NOMO-1 treated with DMSO at 0.1 percent for 48 hours (cell line): Measurements from ENCODE around the gene SLC51A.
"Not testable (repeated sequence)": the region's sequence is repeated elsewhere in the genome, so short reads cannot be mapped to it uniquely, and the experiment has no call there.

ENCODE experiments used
- DNase-seq: peaks from one replicate; lab custom pipeline; 2025; ENCODE audit not compliant: unreplicated experiment; lab: John Stamatoyannopoulos, UW

SLC51A gene

GRCh38 chr3:196216089-196216564 lies at the start of gene SLC51A:
Gene SLC51A (plus strand): TSS chr3:196216534. CDS start chr3:196216713, 179 bp downstream.
- DNase-seq, result no peak

DNA sequence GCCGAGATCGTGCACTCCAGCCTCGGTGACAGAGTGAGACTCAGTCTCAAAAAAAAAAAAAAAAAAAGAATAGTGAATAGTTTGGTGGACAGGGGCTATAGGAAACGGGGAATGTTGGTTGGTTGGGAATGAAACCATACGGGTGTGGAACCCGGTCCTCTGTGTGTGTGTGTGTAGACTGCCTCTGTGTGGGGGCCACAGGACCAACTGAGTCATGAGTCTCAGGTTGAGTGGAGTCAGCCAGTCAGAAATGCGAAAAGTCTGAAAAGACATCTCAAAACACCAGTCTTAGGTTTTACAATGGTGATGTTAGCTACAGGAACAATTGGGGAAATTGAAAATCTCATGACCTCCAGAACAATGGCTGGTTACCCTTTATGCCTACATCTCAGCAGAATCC lies 49.6 kb upstream of the SLC51A start:
- DNase-seq, result no peak

DNA sequence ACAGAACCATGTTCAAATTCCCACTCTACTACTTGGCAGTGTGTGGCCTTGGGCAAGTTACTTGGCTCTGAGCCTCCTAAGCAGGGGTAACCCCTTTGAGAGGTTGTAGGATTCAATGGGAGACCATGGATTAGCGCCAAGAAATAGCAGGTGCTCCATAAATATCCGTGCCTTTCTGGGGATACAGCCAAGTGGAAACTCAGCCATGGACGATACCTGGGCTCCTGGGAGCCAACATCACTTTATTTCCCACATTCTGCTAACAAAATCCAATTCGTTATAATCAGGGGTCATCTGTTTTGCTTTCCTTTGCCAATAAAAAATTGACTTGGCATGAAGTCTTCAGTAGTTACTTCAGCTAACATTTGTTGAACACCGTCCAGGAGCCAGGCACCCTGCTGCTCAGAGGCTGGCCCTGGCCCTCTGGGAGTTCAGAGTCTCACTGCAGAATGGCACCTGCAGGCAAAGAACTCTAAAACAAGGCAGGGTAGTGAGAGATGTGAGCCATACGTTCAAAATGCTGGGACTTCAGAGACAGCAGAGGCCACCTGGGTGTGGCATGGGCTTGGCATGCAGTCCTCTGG lies 47.4 kb upstream of the SLC51A start:
- no peak for DNase-seq

- DNase-seq, result no peak
These were observed 46.5 kb upstream of the SLC51A start for GRCh38 chr3:196169836-196170240.

DNA sequence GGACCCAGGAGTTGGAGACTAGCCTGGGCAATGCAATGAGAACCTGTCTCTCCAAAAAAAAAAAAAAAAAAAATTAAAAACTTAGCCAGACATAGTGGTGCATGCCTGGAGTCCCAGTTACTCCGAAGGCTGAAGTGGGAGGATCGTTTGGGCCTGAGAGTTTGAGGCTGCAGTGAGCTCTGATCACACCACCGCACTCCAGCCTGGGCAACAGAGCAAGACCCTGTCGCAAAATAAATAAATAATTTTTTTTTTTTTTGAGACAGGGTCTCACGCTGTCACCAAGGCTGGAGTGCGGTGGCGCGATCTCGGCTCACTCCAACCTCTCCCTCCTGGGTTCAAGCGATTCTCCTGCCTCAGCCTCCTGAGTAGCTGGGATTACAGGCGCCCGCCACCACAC lies 46.0 kb upstream of the SLC51A start:
- not testable (repeated sequence) for DNase-seq

DNA sequence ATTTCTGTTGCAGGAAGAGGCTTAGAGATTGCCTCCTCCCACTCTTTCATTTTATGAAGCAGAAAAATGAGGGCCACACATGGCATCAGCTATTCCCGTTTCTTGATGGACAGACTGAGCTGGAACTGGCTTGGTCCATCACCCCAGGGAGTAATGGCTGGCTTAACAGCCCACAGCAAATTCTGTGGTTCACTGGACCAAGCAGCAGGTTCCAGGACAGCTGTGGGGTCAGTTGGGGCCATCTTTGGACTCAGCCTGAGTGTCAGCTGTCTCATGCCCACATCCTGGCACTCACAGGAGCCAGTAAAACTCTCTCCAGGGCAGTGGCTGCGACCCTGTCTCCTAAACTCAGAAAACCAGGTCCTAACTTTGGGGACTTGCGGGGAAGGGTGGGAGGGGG lies 41.7 kb upstream of the SLC51A start:
- no peak for DNase-seq

GRCh38 chr3:196175116-196175625 lies 41.2 kb upstream of the SLC51A start:
- DNase-seq, result no peak

DNA sequence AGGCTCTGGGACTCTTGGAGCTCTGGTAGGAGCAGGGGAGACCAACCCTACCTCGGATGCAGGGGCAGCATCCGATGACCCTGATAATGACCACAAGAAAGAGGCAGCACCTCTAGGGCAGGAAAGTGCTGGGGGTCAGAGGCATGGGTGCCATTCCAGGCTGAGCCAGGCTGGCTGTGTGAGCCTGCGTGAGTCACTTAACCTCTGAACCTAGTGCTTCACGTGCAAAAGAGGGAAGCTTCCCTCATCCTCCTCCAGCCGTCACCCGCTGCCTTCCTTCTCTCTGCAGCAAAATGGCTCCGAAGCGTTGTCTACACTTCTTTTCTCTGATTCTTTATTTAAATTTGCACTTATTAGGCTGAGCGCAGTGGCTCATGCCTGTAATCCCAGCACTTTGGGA lies 40.6 kb upstream of the SLC51A start:
- DNase-seq, result no peak

- DNase-seq, result no peak
These were observed 38.8 kb upstream of the SLC51A start for GRCh38 chr3:196177567-196177966.

DNA sequence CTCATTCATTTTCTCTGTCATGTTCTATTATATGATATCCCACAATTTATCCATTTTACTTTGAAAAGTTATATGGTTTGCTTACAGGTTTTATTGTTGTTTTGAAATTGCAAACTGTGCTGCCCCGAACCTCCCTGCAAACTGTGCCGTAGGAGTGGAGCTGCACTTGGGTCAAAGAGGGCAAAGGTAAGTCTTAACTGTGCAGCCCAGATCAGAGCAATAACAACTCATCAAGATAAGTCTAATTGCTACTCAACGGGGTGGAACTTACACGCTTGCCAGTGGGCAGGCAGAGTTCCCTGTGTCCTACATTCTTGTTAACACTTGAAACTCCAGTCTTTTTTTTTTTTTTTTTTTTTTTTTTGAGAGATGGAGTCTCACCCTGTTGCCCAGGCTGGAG lies 38.4 kb upstream of the SLC51A start:
- no peak for DNase-seq

DNA sequence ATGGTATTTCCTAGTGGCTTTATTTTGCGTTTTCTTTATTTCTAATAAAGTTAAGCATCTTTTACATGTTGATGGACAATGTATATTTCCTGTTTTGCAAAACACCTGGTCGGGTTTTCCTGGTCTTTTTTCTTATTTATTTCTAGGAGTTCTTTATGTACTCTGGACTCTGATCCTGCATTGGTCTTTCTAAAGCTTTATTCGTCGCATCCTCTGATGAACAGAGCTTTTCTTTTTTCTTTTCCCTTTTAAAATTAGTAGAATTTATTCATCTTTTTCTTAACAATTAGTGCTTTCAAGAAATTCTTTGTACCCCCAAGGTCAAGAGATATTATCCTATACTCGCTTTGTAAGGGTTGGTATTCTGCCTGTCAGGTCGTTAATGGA lies 37.3 kb upstream of the SLC51A start:
- DNase-seq, result no peak

- peak; percentile 87 for DNase-seq
These were observed 36.7 kb upstream of the SLC51A start for GRCh38 chr3:196179380-196180308.

DNA sequence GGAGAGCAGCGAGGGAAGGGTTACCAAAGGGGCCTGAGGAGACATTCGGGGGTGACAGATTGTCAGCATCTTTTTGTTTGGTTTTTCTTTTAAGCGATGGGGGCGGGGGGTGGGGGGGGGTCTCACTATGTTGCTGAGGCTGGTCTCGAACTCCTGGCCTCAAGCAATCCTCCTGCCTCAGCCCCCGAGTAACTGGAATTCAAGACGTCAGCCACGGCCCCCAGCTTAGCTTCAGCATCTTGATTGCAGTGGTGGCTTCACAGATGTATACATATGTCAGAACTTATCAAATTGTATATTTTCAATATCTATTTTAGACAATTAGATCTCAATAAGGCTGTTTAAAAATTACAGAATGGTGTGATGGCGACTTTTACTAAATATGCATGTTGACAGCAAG lies 36.0 kb upstream of the SLC51A start:
- DNase-seq, result no peak

DNA sequence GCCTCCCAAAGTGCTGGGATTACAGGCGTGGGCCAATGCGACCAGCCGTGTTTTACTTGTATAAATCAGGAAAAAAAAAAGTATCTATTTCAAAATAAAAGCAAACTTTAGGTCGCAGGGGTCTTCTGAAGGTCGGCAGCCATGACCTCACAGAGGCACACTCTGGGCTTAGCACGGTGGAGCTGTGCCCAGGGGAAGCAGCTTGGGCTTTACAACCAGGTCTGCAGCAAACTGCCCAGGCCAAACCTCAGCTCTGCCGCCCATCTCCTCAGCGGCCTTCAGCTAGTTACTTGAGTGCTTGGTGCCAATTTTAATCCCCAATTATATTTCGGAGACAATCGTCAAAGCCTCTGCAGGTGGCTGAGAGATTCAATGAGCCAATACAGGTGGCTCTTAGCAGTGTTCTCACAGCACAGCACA lies 35.2 kb upstream of the SLC51A start:
- DNase-seq, result no peak

DNA sequence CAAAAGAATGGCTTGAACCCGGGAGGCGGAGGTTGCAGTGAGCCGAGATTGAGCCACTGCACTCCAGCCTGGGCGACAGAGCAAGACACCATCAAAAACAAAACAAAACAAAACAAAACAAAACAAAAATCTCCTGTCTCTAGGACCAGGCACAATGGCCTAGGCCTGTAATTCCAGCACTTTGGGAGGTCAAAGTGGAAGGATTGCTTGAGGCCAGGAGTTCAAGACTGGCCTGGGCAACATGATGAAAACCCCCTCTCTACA lies 32.2 kb upstream of the SLC51A start:
- not testable (repeated sequence) for DNase-seq

- DNase-seq, result no peak
These were observed 31.5 kb upstream of the SLC51A start for GRCh38 chr3:196184881-196185280.

- DNase-seq, result no peak
These were observed 29.4 kb upstream of the SLC51A start for GRCh38 chr3:196186651-196187573.

- no peak for DNase-seq
These were observed 26.6 kb upstream of the SLC51A start for GRCh38 chr3:196189566-196190347.

DNA sequence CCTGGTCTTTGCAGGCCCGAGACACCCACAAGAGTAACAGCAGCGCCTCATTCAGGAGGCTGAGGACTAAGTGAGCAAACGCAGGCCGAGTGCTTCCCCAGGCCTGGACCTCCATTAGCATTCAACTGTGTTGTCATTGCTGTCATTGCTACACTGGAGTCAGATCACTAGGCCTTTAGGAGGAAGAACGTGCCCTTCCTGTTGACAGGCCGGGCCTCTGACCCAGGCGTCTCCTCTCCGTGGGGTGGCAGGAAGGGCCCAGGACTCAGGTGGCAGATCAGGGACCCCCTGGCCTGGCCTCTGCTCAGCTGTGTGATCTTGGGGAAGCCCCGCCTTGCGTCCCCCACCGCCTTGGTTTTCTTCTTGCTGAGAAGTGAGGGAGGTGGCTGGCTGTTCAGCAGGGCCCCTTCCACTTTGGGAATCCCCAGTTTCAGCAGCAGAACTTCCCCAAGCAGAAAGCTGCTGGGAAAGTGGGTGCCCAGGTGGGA lies 24.3 kb upstream of the SLC51A start:
- DNase-seq, result peak; percentile 88

GRCh38 chr3:196192524-196193051 lies 23.7 kb upstream of the SLC51A start:
- peak; percentile 52 for DNase-seq
